ENCODE data around the gene CDYL.

Gene CDYL

DNA sequence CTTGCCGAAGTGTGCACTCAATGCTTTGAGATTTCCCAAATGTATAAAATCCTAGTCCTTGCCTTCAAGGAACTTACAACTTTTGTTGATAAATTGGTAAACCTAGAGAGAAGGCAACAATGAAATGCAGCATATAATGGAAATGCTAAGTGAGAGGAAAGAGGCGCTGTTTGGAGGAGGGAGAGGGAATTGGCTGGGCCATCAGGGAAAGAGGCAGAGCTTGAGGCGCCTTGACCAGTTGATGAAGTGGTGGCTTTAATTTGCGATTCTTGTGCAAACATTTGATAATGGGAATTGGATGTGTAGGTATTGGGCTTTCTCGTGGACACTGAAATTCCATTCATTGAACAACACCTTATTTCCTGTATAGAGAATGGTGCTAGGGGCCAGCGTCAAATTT lies 1.9 kb upstream of the CDYL start:
- DNase-seq (ENCODE audit: low spot score), result no peak

DNA sequence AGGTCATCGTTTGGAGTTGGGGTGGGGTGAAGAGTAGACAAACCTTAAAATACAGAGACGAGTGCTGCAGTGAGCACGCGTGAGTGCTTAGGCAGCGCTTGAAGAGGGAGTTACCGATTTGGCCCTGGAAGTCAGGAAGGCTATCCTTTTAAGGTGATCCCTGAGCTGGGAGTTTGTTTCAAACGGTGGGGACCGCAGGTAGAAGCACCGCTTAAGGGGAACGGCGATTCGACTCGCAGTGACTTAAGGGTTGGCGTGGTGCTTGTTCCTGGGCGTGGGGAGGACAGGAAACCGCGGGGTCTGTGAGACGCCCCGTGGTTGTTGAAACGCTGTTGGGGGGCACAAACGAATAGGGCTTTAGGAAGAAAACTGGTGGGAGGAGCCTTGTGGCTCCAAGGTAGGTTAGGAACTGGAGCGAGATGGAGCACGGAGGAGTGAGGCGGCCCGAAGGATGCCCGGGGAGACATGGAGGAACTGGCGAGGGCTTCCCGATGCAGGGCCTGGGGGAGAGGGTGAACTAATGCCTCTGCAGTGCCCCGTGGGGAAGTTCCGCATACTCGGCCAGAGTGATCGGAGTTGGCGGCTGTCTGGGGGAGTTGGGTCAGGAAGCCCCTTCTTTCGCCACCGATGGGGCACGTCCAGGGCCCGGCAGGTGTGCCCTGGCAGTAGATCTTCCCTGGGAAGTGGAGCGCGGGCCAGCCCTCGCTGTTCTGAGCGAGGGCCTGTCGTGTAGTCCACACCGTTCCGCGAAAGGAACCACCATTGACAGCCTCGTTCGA lies 1.3 kb upstream of the CDYL start:
- DNase-seq (ENCODE audit: low spot score), result no peak

DNA sequence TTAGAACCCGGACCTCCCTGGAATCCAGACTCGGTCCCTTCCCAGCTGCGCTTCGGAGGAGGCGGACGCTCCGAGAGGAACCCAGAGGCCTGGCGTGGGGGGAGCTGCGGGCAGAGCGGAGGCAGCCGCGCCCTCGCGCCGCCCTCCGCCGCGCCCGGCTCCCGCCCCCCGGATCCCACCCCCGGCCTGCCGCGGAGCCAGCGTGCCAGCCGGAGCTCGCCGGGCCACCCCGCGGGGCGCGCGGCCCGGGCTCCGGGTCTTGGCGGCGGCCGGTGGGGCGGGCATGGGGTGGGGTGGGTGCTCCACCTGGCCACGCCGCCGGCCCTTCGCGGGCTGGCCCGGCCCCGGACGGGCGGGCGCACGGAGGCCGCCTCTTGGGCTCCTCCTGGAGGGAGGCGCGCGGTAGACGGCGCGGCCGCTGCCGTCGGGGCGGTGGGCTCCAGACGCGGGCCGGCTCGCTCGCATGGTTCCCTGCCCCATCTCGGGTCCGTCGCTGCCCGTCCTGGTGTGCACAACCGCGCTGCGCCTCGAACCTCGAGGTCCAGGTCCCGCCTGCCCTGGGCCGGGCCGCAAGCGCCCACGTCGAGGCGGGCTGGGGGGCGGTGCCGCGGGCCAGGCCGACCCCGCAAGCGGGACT lies 592 bp upstream of the CDYL start:
- DNase-seq (ENCODE audit: low spot score), result peak; percentile 19

DNA sequence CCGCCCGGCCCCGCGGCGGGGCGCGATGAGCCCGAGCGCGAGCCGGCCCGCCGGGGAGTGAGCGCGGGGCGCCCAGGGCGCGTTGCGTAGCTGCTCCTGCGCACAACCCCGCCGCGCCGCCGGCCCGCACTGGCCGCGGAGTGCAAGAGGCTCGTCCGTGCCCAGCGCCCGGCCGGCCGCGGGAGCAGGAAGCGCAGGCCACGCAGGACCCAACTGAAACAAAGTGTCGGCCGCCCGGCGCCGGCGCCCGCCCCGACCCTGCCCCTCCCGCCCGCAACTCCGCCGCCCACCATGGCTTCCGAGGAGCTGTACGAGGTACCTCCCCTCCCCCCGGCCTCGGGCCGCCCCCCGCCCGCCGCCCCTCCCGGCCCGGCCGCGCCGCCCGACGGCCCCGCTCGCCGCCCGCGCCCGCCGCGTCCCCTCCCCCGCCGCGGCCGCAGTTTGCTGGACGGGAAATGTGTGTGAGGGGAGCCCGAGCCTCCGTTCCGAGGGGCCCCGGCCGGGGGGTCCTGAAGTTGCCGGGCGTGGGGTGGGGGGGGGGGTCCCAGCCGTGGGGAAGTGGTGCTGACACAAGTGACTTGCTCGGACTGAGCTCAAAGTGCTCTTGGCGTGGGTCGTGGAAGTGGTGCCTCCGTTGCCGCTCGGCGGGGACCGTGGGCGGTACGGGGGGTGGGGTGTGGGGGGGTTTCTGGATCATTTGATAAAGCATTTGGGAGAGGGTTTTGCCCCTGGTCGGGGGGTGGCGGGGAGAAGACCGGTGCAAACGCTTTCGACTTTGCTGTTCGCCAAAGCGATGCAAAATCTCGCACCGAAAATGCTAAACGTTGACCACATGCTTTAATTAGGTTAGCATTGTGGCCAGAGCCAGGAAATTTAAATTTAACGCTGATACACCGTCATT lies 539 bp downstream of the CDYL start:
- peak; percentile 9 for DNase-seq (ENCODE audit: low spot score)

DNA sequence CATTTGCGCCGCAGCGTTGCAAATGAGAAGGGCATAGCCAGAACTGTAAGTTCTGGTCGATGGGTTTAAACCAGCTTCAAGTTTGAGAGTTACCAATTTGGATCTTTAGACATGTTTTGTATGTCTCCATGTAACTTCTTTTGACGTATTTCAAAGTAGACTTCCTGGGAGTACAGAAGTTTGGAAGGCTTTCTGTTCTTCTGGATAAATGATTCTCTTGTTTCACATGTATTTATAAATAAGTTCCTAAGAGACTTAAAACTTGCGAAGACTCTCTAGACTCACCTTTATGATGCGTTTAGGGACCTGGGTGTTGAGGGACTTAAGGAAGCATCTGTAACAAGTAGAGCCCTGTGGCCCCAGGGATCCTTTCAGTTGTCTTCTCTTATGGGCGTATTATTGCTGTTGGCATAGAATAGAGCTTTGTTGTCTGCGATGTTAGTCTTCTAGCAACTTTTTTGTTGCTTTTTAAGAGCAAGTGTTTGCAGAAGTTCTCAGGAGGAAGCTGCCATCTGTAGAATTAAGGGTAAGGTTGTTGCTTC lies 1.3 kb downstream of the CDYL start:
- no peak for DNase-seq (ENCODE audit: low spot score)

DNA sequence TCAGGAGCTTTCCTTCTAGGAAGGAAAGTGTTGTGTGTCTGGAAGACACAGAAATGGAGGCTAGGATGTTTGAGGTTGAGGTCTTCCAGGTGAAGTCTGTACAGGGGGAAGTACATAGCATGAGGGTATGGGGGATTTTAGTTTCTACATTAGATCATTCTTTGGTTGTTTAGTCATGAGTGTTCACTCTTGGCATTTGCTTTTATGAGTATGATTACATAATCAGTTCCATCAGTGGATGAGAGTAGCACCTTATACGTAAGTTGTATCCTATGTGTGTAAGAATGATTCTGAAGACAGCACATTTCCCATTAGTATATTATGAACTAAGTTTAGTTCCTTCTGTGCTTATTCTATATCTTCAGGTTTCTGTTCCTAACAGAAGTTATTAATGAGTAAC lies 1.9 kb downstream of the CDYL start:
- DNase-seq (ENCODE audit: low spot score), result no peak

DNA sequence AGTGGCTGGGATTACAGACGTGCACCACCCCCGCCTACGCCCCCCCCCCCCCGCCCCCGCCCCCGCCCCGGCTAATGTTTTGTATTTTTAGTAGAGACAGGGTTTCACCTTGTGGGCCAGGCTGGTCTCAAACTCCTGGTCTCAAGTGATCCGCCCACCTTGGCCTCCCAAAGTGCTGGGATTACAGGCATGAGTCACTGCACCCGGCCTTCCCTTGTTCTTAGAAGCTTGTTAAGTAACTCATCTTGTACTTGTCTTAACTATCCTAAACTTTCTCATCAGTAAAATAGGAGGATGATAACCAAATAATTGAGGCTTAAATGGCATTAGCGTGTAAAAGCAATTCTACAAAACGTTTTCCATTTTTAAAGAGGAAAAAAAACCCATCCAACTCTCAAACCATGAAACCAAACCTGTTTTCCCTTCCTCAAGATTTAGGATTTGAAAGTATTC lies 4.2 kb downstream of the CDYL start:
- no peak for DNase-seq (ENCODE audit: low spot score)

DNA sequence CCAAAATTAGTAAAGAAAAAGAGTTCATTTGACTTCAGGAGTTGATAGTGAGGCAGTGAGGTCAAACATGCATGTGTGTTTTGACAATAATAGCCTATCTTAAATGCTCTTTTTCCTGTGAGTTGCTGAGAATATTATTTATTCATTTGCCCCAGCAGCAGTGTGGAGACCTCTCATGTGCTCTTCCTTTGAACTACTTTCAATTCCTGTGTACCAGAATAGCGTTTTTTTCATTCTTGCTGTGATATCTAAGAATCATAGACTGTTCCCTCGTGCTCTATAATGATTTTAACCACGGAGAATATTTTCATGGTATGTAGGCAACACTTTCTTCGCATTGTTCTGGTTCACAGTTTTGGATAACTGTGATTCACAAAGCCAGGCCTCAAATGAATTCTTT lies 5.2 kb downstream of the CDYL start:
- DNase-seq (ENCODE audit: low spot score), result no peak

DNA sequence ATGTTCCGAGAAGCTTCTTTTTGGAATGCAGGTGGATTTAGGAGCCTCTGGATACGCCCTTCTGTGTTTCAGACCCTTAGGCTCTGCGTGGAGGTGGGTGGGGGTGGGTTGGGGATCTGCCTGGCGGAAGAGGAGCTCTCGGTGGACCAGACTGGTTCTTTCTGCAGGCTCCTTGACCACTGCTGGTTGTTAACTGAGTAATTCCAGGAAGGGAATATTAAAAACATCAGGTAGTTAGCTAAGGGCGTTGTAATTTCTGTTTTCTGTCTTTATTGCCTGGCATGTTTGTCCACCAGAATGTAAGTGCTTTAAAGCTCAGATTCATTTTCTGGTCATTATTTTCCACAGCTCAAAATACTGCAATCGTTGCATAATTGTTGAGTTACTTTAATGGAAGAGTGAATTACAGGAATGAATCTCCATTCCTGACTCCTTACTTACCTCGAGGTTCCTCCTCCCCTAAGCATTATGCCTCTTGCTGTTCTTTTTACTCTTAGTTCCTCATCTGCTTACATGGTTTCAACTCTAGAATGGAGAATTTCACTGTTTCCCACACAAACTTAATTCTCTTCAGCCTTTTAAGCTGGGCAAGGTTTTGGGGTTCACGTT lies 5.9 kb downstream of the CDYL start:
- no peak for DNase-seq (ENCODE audit: low spot score)

DNA sequence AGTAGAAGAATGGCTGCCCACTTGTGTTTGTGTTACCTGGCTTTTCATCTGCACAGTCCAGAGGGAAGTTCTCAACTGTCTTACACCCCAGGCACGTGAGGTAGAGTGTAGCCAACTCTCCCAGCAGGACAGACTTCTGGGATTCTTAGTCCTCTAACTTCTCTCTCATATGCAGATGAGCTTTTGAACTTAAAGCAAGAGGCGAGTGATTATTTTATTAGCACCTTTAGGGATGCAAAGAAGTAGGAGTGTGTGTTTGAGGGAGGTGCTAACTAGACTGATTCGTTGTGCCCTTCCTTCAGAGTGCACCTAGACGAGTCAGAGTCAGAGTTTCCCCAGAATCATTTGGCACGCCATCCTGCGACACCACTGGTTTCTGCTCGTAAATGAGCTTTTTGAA lies 10.8 kb downstream of the CDYL start:
- DNase-seq (ENCODE audit: low spot score), result no peak

DNA sequence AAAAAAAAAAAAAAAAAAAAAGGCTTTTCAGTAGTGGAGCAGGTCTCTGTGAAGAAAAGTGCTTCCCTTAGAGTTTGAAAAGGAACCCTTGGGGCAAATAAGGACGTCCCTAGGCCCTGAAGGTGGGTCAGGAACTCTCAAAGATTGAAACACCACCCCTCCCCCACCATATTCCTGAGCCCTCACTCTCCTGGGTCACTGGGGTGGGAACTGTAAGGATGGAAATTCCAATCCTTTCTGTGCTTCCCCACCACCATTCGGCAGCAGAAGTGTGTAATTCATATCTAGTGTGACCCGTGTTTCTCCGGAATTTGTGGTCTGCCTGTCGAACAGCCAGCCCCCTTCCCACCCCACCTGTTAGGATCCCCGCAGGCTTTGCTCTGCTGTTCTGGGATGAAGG lies 12.3 kb downstream of the CDYL start:
- DNase-seq (ENCODE audit: low spot score), result no peak

DNA sequence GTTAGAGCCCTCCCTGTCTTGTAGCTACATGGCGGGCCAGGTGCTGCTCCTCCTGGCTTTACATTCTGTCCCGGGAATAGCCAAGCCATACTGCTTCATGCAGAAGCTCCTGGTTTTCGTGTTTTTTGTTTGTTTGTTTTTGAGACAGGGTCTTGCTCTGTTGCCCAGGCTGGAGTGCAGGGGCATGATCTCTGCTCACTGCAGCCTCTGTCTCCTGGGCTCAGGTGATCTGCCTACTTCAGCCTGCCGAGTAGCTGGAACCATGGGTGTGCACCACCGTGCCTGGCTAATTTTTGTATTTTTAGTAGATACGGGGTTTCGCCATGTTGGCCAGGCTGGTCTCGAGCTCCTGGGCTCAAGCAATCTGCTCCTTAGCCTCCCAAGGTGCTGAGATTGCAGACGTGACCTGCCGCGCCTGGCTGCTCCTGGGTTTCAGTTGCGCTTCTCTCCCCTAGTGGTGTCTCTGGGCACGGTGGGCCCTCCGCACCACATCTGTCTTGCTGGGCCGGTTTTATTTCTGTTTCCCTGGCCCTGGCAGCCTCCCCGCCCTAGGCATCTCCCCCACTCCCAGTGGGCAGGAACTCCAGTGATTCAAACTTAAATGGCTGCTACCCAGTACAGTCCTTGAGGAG lies 12.9 kb downstream of the CDYL start:
- no peak for DNase-seq (ENCODE audit: low spot score)

DNA sequence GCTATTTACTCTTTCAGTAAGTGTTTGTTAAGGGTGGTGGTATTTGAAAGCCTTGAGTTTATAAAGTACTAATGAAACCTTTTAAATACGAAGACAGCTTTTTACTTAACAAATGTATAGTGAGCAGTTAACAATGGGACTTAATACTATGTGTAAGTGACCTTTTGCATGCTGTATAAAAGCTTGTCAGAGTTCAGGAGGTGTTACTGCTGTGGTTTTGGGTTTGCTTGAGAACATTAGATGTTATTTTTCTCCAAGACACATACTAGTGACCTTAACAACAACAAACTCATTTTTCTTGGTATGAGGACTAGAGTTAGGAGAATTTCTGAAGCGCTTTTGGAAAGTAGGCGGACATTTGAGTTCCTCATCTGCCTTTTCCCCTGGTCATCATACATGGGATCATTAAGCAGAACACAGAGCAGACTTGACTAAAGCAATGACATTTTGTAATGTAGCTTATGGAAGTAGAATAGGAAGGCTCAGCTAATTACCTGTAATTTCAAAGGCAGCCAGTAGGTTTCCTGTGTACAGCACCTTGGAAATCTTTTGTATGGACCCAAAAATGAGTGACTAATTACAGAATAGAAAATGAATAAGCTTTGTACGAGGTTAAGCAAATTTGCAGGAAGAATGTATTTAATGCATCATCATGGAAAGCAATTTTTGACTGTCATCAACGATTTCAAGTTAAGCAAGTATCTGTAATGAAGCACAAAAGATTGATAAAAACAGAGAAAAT lies 14.1 kb downstream of the CDYL start:
- no peak for DNase-seq (ENCODE audit: low spot score)

DNA sequence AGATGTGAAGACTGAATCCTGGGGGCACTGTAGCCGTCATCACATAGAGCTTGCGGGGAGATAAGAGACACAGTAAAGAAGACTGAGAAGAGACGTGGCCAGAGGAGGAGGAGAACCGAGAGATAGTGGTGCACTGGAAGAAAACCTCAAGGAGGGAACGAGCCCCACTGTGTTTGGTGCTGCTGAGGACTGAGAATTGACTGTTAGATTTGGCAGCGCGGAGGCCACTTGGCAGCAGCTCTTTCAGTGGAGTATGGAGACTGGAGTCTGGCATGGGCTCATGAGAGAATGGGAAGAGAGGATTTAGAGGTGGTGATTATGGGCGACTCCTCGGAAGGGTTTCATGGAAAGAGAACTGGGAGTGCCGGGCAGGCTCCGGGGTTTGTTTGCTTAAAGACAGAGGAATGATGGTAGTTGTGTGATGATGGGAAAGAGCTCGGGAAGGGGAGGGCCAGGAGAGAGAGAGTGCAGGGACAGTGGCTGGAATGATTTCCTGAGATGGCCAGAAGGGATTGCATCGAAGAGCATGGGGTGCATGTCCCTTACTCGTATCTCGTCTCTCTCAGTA lies 18.0 kb downstream of the CDYL start:
- peak; percentile 36 for DNase-seq (ENCODE audit: low spot score)

DNA sequence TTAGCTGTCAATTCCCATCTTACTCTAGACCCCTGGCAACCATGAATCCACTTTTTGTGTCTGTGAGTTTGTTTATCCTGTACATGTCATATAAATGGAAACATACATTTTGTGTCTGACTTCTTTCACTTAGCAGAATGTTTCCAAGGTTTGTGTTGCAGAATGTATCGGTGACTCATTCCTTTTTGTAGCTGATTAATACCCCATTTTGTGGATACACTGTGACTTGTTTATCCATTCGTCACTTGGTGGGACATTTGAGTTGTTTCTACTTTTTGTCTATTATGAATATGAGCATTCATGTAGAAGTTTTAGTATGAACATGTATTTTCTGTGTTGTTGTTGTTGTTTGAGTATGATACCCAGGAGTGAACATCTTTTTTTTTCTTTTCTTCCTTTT lies 21.4 kb downstream of the CDYL start:
- no peak for DNase-seq (ENCODE audit: low spot score)

DNA sequence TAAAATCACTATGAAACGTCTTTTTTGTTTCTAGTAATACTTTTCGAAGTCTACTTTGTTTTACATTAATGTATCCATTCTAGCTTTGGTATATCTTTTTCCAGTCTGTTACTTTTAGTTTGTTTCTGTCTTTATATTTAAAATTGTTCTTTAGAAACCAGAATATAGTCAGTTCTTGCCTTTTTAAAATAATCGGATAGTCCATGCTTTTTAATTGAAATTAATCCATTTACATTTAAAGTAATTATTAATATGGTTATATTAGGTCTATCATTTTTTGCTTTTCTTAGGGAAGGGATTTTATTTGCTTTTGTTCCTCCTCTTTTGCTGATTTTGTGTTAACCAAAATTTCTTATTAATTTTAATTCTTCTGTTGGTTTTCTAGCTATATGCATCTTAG lies 23.7 kb downstream of the CDYL start:
- DNase-seq (ENCODE audit: low spot score), result no peak

DNA sequence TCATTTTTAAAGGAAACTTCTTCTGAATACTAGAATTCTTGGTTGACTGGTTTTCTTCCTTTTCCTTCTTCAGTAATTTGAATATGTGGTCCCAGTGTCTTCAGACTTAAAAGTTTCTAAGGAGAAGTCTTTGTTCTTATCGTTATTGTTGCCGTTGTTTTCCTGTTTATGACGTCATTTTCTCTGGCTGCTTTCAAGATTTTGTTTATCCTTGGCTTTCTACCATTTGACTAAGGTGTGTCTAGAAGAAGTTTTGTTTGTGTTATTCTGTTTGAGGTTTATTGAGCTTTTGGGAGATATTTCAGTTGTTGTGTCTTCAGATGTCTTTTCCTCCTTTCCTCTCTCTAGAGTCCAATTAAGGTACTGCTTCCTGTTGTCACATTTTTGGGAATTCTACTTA lies 24.5 kb downstream of the CDYL start:
- no peak for DNase-seq (ENCODE audit: low spot score)

DNA sequence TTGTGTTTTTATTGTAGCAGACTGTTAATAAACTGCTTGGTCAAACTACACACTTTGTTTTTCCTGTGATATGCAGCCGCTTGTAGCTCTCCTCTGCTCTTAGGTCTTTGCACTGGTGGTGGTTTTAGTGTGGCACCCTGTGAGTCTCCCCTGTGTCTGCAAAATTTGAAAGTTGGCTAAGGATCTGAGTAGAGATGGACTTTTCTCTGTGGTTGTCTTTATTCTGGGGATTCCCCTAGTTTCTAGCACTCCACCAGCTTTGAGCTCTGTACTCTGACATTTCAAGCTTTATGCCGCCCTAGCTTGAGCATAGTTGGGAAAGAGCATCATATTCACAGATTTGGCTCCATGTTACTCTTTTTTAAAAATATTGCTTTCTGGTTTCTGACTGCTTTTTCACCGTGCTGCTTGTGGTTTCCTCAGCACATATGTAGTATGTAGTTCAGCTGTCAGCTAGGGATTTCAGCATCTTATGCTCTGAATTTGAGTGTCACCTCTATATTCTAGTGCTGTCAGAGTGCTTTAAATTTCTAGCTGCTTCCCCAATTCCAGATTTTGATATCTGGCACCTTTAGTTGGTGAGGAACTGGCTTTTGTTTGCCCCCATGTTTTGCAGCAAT lies 25.4 kb downstream of the CDYL start:
- DNase-seq (ENCODE audit: low spot score), result no peak

DNA sequence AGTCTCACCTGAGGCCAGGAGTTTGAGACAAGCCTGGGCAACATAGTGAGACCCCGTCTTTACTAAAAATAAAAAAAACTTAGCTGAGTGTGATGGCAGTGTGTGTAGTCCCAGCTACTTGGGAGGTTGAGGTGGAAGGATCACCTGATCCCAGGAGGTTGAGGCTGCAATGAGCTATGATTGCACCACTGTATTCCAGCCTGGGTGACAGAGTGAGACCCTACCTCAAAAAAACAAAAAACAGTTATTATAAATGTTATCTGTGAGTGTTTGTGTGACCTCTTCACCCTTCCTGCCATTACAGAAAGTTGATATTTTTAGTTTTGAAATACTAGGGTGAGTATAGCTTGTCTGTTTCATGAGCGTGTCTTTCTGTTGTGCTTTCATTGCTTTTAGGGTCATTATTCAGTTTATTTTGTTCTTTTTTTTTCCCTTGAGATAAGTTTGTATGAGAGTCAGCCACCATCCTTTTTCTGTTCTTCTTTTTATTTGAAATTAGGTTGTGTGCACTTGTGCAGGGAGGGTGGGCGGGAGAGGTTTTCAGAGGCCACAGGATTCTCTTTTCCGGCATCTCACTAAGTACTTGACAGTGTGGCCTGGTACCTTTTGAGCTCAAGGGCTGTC lies 26.2 kb downstream of the CDYL start:
- DNase-seq (ENCODE audit: low spot score), result no peak

DNA sequence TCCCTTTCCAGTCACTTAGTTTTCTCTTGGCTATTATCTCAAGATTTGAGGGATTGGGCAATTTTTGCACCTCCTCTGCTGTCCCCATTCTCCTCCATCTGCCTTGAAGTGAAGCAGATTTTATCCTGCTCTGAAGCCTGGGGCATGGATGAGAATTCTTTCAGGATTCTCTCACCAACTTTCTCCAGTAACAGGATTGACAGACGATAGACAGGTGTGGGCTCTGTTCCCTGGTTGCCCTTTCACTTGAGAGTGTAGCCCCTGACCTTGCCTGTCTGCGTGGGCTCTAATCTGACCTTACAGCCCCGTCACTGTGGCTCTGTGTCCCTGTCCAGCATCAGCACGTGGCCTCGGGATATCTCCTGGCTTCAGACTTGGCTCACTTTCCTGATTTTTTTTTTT lies 27.1 kb downstream of the CDYL start:
- DNase-seq (ENCODE audit: low spot score), result no peak

Data from Ammon's horn (tissue), 1 donor.